ENCODE results near the gene TBPL1. TPM values are rescaled to one million over a fixed set of nuclear protein-coding genes. Genes with fewer than 3 reads are reported as not detected.

TBPL1 gene
- total RNA-seq, 1 experiment from 2014 or later = 42.1 TPM

GRCh38 chr6:133951881-133952814 is 876 bp upstream of the TBPL1 start:
- ChIA-PET POLR2A (interaction anchor here (1.0 kb wide), 1 partner anchor 145 kb away, joined by 5 read pairs; no protein-coding TSS in a partner anchor), CTCF (interaction anchor here (0.6 to 2.7 kb wide), 9 partner anchors 10 to 169 kb away, joined by 3 to 14 read pairs (median 3); no protein-coding TSS in a partner anchor)
- Mint-ChIP-seq H3K4me1 (peaks cover 34% of the 10 kb centered on the region), H3K4me3 (peak overlapping the region; percentile 96), H3K27ac (no peak overlapping the region), H3K36me3 (no peaks in the 10 kb centered on the region), H3K27me3 (ENCODE audit: low read depth) (peaks cover 11% of the 10 kb centered on the region), H3K9me3 (no peaks in the 10 kb centered on the region)
- peak; percentile 26 for DNase-seq (ENCODE audit: low spot score)
- peak; percentile 36 for ATAC-seq
- no peak for TF ChIP-seq NR3C1 (CRISPR knock-in tag; conservative IDR thresholded peaks at IDR 0.05; ENCODE audit: low read depth)
- TF ChIP-seq ZNF532 (CRISPR knock-in tag; IDR thresholded peaks at IDR 0.05; ENCODE audit: borderline replicate concordance) = no peak
- TF ChIP-seq ZNF232 (CRISPR knock-in tag; IDR thresholded peaks at IDR 0.05) = no peak
- TF ChIP-seq FOXP1 (CRISPR knock-in tag; IDR thresholded peaks at IDR 0.05; ENCODE audit: borderline replicate concordance) = peak; percentile 43; the same call in 1 of the 2 replicates
- no peak for TF ChIP-seq NR2C2 (CRISPR knock-in tag; IDR thresholded peaks at IDR 0.05)
- TF ChIP-seq JUN (CRISPR knock-in tag; IDR thresholded peaks at IDR 0.05) = no peak
- TF ChIP-seq ERG (CRISPR knock-in tag; IDR thresholded peaks at IDR 0.05) = no peak
- TF ChIP-seq ZNF396 (CRISPR knock-in tag; IDR thresholded peaks at IDR 0.05; ENCODE audit: borderline replicate concordance) = no peak
- no peak for TF ChIP-seq CDX4 (CRISPR knock-in tag; IDR thresholded peaks at IDR 0.05; ENCODE audit: borderline replicate concordance)
- no peak for TF ChIP-seq EMX1 (CRISPR knock-in tag; IDR thresholded peaks at IDR 0.05)
- no peak for TF ChIP-seq E2F1 (CRISPR knock-in tag; IDR thresholded peaks at IDR 0.05)
- no peak for TF ChIP-seq AR (CRISPR knock-in tag; IDR thresholded peaks at IDR 0.05)
- TF ChIP-seq ZNF219 (CRISPR knock-in tag; IDR thresholded peaks at IDR 0.05; ENCODE audit: borderline replicate concordance) = no peak
- no peak for TF ChIP-seq TEAD4 (CRISPR knock-in tag; IDR thresholded peaks at IDR 0.05)
- TF ChIP-seq MYBL2 (CRISPR knock-in tag; IDR thresholded peaks at IDR 0.05) = no peak
- TF ChIP-seq ZNF423 (CRISPR knock-in tag; IDR thresholded peaks at IDR 0.05) = peak; percentile 73
- no peak for TF ChIP-seq ATF2 (CRISPR knock-in tag; IDR thresholded peaks at IDR 0.05; ENCODE audit: borderline replicate concordance, low read depth)
- 0 out of 2 replicates have a peak, but pooled peaks have one; percentile 15 for TF ChIP-seq SMAD3 (CRISPR knock-in tag; IDR thresholded peaks at IDR 0.05; ENCODE audit: borderline replicate concordance)
- TF ChIP-seq TEAD1 (CRISPR knock-in tag; IDR thresholded peaks at IDR 0.05) = no peak
- no peak for TF ChIP-seq ZNF281 (CRISPR knock-in tag; IDR thresholded peaks at IDR 0.05)
